DOHH2 (cell line): ENCODE results near the gene SULT4A1.

Source experiments
- H3F3A ChIP-seq: fragments of 200-600 bp; sonication (generic), shearing (Covaris generic); 2 replicates; pipeline ENCODE4 v1.6.0; 2016; ENCODE audit warnings: antibody characterized with exemption, mild to moderate bottlenecking; ENCODE audit not compliant: control insufficient read depth, insufficient read depth
- H3K27ac ChIP-seq: fragments of 200-600 bp; sonication (generic); 2 replicates; pipeline ENCODE4 v1.5.1; 2014; ENCODE audit warnings: low read depth, mild to moderate bottlenecking, low read length, moderate library complexity
- H3K27me3 ChIP-seq: fragments of 200-600 bp; sonication (generic); 2 replicates; pipeline ENCODE4 v1.6.1; 2014; ENCODE audit warnings: mild to moderate bottlenecking, low read length, mixed read lengths; ENCODE audit not compliant: control insufficient read depth
- H3K36me3 ChIP-seq: fragments of 200-600 bp; sonication (generic); 2 replicates; pipeline ENCODE4 v1.6.1; 2014; ENCODE audit warnings: mild to moderate bottlenecking, low read length, moderate library complexity, mixed read lengths; ENCODE audit not compliant: control insufficient read depth
- H3K4me1 ChIP-seq: fragments of 200-600 bp; sonication (generic); 2 replicates; pipeline ENCODE4 v1.6.1; 2014; ENCODE audit warnings: mild to moderate bottlenecking, low read length, mixed read lengths; ENCODE audit not compliant: control insufficient read depth
- H3K4me2 ChIP-seq: fragments of 200-600 bp; sonication (generic); 2 replicates; pipeline ENCODE4 v1.6.0; 2014; ENCODE audit warnings: mild to moderate bottlenecking, low read length, moderate library complexity
- H3K4me3 ChIP-seq: fragments of 200-600 bp; sonication (generic); 2 replicates; pipeline ENCODE4 v1.5.1; 2014; ENCODE audit warnings: mild to moderate bottlenecking, low read length, mixed read lengths
- H3K79me2 ChIP-seq: fragments of 200-600 bp; sonication (generic); 2 replicates; pipeline ENCODE4 v1.6.1; 2014; ENCODE audit warnings: mild to moderate bottlenecking, low read length, mixed read lengths; ENCODE audit not compliant: control insufficient read depth
- H3K9me2 ChIP-seq: fragments of 200-600 bp; sonication (generic); replicated peaks from 2 replicates; pipeline ENCODE4 v1.6.1; 2014; ENCODE audit warnings: mild to moderate bottlenecking, low read length, mixed read lengths; ENCODE audit not compliant: control insufficient read depth
- H3K9me3 ChIP-seq: fragments of 200-600 bp; sonication (generic); 2 replicates; pipeline ENCODE4 v1.6.1; 2014; ENCODE audit warnings: antibody characterized with exemption, low read length, mixed read lengths; ENCODE audit not compliant: control insufficient read depth, insufficient read depth
- H4K20me1 ChIP-seq: fragments of 200-600 bp; sonication (generic); 2 replicates; pipeline ENCODE4 v1.6.0; 2014; ENCODE audit warnings: low read depth, mild to moderate bottlenecking, antibody characterized with exemption, low read length, moderate library complexity; ENCODE audit not compliant: control insufficient read depth, insufficient read depth
- EZH2phosphoT487 ChIP-seq: fragments of 200-600 bp; sonication (generic); IDR thresholded peaks from 2 replicates; pipeline ENCODE4 v1.6.1; 2017; ENCODE audit warnings: borderline replicate concordance, mild to moderate bottlenecking, antibody characterized with exemption, low read length, moderate library complexity, mixed read lengths
- TF ChIP-seq, protein P1 (sequence below): fragments of 200-600 bp; sonication (generic); IDR thresholded peaks from one replicate; pipeline ENCODE4 v1.5.1; 2014; ENCODE audit warnings: antibody characterized with exemption, mild to moderate bottlenecking, low read depth, low read length; ENCODE audit not compliant: poor library complexity, severe bottlenecking

SULT4A1 gene

DNA sequence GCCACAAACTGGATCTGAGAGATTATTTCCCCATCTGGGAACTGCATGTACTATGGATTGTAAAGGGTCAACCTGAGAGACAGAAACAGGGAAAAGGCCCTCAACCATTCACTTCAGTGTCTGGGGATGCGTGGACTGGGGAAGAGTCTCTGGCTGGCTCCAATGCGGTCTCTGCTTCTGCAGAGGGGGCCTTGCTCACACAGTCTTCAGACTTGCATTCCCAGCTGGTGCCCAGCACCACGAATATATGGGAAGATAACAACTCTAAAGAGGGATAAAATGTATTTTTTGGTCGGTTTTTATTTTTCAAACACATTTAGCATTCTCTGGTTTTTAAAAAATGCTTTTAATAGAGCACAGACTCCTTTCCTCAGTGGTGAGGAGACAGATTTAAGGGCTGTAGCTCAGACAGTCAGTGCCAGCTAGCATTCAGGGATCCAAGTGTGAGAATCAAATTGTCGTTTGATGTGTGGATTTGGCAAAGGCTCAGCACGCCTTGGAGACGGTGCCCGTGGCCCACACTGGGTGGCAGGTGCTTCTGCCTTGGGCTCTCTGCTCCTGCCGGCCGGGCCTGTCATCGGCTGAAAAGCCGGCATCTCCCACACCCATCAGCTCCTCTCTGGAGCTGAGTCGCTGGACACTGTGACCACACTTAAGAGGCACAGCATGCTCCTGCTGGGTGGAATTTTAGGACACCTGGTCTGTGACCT lies 42.2 kb downstream of the SULT4A1 start:
- no peak overlapping the region for H3K4me3 ChIP-seq
- H3K4me1 ChIP-seq = no peaks in the 10 kb centered on the region
- no peaks in the 10 kb centered on the region for H3K9me3 ChIP-seq
- no peaks in the 10 kb centered on the region for H3K9me2 ChIP-seq
- TF ChIP-seq EZH2phosphoT487 = no peak
- TF ChIP-seq, protein P1, sequence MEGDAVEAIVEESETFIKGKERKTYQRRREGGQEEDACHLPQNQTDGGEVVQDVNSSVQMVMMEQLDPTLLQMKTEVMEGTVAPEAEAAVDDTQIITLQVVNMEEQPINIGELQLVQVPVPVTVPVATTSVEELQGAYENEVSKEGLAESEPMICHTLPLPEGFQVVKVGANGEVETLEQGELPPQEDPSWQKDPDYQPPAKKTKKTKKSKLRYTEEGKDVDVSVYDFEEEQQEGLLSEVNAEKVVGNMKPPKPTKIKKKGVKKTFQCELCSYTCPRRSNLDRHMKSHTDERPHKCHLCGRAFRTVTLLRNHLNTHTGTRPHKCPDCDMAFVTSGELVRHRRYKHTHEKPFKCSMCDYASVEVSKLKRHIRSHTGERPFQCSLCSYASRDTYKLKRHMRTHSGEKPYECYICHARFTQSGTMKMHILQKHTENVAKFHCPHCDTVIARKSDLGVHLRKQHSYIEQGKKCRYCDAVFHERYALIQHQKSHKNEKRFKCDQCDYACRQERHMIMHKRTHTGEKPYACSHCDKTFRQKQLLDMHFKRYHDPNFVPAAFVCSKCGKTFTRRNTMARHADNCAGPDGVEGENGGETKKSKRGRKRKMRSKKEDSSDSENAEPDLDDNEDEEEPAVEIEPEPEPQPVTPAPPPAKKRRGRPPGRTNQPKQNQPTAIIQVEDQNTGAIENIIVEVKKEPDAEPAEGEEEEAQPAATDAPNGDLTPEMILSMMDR = no peak
- H4K20me1 ChIP-seq = 0 out of 2 replicates have a peak, but pooled peaks cover 3% of the 10 kb centered on the region
- H3K36me3 ChIP-seq = no peaks in the 10 kb centered on the region
- H3K27ac ChIP-seq = no peak overlapping the region
- no peaks in the 10 kb centered on the region for H3K27me3 ChIP-seq
- H3K4me2 ChIP-seq = no peak overlapping the region
- H3F3A ChIP-seq = no peaks in the 10 kb centered on the region
- no peaks in the 10 kb centered on the region for H3K79me2 ChIP-seq

DNA sequence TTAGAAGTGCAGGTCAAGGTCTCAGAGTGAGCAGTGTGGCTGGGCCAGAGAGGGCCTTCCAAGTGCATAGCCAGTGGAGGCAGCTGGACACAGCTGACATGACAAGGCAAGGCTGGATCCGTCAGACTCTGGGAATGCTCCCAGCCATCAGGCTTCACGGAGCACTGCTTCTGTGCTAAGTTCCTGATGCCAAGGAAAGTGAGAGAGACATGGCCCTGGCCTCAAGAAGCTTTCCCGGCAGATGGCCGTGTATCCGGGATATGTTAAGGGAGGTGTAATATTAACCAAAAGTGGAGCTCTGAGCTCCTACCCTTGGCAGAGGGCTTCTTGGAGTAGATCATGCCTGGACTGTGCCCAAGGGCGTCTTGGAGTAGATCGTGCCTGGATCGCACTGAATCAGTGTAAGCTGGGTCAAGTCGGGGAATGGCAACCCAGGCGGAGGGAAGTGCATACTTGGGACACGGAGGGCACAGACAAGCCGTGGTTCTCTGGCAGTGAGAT lies 42.8 kb downstream of the SULT4A1 start:
- Histone ChIP-seq H3K79me2 (no peaks in the 10 kb centered on the region), H4K20me1 (0 out of 2 replicates have a peak, but pooled peaks cover 3% of the 10 kb centered on the region), H3K36me3 (no peaks in the 10 kb centered on the region), H3K4me2 (no peak overlapping the region), H3K4me1 (no peaks in the 10 kb centered on the region), H3K9me2 (no peaks in the 10 kb centered on the region), H3K4me3 (no peak overlapping the region), H3F3A (no peaks in the 10 kb centered on the region), H3K27ac (no peak overlapping the region), H3K27me3 (no peaks in the 10 kb centered on the region), H3K9me3 (no peaks in the 10 kb centered on the region)
- TF ChIP-seq, protein P1 = no peak
- TF ChIP-seq EZH2phosphoT487 = no peak

DNA sequence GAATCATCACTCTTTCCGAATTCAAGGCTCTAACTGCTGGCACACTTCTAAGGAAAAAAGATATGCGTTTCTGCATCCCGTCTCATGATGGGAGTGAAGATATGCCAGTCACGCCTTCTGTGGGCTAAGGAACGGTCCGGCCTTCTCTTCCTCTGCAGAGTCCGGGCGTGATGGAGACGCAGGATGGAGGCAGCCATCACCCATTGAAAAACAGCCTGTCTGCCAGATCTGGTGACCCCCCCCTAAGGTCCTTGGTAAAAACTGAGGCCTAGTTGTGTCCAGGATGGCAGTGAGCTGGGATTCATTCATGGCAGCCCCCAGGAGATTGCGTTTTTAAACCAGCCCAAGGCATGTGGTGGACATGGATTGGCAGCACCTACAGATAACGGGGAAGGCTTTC lies 43.3 kb downstream of the SULT4A1 start:
- Histone ChIP-seq H3K9me3 (no peaks in the 10 kb centered on the region), H4K20me1 (0 out of 2 replicates have a peak, but pooled peaks cover 3% of the 10 kb centered on the region), H3K4me1 (no peaks in the 10 kb centered on the region), H3K27me3 (no peaks in the 10 kb centered on the region), H3K27ac (no peak overlapping the region), H3K79me2 (no peaks in the 10 kb centered on the region), H3F3A (no peaks in the 10 kb centered on the region), H3K9me2 (no peaks in the 10 kb centered on the region), H3K36me3 (no peaks in the 10 kb centered on the region), H3K4me3 (no peak overlapping the region), H3K4me2 (no peak overlapping the region)
- TF ChIP-seq EZH2phosphoT487 = no peak
- TF ChIP-seq, protein P1 = no peak
